HK-2 (cell line): ENCODE measurements around the gene SUPT7L.

Experiments
- DNase-seq: peaks from one replicate; pipeline ENCODE4 v3.0.0-alpha.2; 2018; ENCODE audit not compliant: unreplicated experiment

The SUPT7L gene, protein sequence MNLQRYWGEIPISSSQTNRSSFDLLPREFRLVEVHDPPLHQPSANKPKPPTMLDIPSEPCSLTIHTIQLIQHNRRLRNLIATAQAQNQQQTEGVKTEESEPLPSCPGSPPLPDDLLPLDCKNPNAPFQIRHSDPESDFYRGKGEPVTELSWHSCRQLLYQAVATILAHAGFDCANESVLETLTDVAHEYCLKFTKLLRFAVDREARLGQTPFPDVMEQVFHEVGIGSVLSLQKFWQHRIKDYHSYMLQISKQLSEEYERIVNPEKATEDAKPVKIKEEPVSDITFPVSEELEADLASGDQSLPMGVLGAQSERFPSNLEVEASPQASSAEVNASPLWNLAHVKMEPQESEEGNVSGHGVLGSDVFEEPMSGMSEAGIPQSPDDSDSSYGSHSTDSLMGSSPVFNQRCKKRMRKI

DNA sequence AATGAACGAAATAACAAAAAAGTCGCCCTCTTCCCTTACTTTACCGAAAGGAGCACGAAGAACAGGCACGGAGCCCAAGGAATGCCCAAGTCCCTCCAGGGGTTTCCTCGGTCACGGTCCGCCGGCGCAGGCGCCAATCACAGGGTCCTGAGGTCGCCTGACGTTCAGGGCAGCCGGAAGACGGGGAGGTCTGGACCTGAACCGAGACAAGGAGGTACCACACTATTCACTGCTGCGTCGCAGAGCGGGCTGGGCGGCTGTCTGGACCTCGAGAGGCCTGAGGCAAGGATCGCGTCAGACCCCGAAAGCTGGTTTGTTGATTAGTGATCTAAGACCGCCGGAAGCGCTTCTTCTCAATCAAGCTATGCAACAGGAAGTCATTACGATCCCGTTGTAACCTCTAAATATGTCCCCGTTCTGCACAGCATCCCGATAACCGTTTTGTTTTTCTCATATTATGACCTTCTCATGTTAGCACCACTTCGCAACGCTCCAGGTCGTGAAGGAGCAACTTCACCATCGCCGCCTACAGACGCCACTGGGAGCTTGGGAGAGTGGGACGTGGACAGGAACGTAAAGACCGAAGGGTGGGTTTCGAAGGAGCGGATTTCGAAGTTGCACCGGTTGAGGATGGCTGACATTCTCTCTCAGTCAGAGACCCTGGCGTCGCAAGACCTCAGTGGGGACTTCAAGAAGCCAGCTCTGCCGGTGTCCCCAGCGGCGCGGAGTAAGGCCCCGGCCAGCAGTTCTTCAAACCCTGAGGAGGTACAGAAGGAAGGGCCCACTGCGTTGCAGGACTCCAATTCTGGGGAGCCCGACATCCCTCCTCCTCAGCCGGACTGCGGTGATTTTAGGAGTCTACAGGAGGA, at the start of gene SUPT7L, which contains the start of gene SLC4A1AP:
Gene SUPT7L (minus strand): TSS at position 330 of the 869 bp plus-strand sequence. CDS start 1,422 bp downstream, outside the sequence.
Gene SLC4A1AP (plus strand): TSS at position 605 of the 869 bp plus-strand sequence. CDS start 26 bp downstream, at position 631.
- DNase-seq = peak; percentile 79

DNA sequence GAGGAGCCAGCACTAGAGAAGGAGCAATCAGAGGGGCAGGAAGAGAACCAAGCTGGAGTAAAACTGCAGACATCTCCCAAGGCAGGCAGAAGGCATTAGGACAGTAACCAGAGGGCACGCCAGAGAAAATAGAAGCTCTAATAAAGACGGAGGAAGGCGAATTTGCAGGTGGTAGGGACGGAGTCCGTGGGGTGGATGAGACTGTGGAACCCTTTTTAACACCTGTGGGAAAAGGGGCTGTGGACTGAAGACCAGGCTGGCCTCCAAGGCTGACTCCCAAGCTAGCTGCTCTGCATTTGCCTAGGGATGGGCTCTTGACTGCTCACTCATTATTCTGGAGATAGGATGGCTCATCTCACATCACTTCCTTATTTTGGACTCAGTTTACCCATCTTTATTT, 49.8 kb upstream of the SUPT7L start:
- no peak for DNase-seq

DNA sequence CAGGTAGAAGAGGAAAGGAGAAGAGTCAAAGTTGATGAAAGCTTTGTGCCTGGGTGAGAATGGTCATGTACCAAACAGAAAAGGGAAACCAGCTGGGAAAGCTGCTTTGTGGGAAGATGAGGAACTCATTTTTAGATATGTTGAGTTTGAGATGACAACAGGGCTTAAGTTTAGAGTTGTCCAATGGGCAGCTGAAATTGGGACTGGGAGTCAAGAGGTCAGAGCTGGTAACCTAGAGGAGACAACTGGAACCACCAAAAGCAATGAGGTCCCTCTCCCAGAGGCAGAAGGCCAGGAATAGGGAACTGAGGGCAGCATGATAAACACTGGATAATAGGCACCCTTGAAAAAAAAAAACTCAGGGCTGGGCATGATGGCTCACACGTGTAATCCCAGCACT, 49.1 kb upstream of the SUPT7L start:
- no peak for DNase-seq

DNA sequence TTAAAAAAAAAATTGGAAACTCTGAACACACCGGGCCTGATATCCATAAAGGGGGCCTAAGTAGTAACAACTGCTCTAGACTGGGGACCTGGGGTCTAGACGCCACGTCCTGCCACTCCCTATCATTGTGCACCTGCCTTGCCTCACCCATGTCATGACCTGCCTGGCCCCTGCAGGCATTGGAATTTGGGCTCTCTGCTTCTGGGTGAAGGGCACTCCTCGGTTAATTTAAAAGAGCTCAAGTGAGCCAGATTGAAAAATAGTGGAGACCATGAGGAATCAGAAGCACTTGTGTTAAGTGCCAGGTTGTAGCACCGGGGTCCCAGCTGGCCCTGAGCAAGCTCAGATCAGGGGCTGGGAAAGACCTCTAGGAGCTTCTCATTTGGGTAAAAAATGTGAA, 48.4 kb upstream of the SUPT7L start:
- DNase-seq = no peak

DNA sequence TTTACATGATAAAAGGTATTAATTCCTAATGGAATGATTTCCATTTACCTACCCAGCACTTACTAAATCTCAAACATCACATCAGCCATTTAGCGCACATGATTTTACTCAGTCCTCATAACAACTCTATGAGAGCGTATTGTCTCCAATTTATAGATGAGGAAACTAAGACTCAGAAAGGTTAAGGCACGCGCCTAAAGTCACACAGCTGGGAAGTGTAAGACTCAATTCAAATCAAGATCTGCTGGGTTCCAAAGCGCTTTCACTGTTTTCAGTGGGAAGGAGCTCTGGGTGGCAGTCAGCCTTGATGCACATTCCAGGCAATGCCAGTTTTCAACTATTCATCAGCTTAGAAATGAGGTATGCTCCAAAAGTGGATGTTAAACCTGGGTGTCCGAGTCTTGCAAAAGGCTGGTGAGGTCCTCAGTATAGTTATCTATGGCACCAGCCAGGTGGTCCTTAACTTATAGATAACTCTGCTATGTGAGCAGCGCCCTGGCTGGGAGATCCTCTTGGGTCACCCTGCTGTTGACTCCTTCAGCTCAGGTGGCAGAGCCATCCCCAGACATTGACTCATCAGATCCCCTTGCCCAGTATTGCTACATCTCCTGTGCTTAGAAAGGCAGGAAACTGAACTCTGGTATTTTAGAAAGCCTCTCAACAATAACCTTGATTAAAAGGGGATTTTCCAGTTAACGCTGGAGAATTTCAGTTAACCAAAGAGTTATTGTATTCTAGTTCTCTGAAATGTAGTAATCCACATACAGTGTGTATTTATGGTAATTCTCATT, 47.4 kb upstream of the SUPT7L start:
- DNase-seq = no peak

DNA sequence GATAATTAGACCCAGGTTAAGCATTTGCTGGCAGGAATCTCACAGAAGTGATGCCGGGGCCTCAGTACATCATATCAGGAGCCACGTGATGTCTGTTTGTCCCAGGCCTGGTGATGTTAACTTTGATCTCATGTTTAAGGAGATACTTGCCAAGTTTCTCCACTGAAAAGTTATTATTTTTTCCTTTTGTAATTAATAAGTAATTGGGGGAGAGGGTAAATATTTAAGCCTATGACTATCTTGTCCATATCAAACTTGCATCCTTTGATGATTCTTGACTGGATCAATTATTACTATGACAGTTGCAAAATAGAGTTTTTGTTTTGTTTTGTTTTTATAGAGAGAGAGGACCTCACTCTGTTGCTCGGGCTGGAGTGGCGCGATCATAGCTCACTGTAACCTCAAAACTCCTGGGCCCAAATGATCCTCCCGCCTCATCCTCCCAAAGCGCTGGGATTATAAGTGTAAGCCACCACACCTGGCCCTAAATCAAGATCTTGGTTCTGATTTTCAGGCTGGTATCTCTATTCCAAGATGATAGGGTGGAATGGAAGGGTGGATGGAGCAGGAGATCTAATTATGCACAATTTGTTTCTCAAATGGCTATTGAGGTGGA, 46.7 kb upstream of the SUPT7L start:
- DNase-seq = no peak

DNA sequence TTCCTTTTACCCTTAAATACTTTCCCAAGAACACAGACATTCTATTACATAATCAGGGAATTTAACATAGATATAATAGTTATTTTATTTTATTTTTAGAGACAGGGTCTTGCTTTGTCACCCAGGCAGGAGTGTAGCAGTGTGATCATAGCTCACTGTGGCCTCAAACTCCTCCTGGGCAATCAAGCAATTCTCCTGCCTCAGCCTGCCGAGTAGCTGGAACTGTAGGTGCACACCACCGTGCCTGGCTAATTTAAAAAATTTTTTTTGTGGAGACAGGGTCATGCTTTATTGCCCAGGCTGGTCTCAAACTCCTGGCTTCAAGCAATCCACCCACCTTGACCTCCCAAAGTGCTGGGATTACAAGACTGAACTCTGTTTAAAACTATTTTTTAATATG, 45.9 kb upstream of the SUPT7L start:
- no peak for DNase-seq

DNA sequence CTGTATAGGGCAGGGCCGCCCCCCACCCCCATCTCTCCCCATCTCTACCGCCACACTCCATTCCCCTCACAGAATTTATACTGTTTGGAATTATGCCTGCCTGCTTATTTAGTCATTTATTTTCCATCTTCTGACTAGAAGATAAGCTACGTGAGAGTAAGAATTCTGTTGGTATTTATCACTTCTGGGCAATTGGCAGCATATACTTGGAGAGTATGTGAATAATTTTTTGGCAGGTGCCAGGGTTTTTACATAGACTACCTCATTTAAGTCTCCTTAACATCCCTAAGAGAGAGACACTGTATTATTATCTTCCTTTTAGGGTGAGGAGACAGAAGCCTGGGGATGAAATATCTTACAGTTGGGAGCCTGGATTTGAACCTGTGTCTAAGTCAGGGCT, 45.3 kb upstream of the SUPT7L start:
- DNase-seq = no peak

DNA sequence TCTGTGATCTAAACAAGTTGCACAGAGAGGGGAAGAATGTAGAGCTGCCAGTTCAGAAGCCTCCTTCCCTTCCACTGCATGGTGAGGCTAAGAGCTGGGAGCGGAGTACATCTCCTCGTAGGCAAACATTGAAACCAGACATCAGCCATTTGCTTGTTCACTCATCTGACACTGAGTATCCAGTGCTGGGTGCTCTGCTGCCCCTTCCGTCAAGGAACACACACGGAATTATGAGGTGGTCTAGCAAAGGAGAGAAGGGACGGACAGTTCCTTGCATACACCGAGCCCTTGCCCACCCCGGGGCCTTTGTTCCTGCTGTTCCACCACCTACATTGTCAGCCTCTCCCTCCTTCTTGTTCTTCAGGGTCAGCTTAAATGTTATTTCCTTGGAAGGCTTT, 44.8 kb upstream of the SUPT7L start:
- no peak for DNase-seq

DNA sequence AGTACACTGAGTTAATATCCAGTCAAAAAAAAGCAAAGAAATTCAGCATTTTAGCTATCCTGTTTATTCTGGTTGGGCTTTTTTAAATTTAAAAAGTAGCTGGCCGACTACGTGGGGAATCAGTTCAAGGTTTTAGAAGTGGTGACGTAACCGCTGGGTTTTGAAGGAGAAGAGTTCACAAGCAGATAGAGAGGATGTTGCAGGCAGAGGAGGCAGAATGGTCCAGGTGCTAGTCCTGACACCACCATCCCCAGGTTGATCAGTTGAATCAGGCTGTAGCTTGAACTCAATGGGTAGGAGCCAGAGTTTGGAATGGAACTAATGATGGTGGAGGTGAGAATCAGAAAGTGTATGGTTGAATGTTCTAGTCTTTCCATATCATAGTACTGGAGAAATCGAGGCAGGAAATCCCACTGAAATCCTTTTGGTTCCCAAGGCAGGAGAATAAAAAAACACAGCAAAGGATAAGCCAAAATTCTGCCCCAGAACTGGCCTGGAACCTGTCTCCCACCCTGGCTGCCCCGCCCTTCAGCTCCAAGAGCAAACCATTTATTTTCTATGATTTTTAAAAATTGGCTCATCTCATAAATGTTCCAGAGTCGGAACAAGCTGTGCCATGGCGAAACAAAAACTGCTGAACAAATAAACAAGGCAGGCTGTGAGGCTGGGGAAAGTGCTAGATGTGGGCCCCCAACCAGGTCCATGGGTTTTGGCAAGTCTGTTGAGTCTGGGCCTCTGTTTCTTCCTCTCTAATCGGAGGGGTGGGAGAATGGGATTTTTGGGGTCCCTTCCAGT, 44.2 kb upstream of the SUPT7L start:
- no peak for DNase-seq

DNA sequence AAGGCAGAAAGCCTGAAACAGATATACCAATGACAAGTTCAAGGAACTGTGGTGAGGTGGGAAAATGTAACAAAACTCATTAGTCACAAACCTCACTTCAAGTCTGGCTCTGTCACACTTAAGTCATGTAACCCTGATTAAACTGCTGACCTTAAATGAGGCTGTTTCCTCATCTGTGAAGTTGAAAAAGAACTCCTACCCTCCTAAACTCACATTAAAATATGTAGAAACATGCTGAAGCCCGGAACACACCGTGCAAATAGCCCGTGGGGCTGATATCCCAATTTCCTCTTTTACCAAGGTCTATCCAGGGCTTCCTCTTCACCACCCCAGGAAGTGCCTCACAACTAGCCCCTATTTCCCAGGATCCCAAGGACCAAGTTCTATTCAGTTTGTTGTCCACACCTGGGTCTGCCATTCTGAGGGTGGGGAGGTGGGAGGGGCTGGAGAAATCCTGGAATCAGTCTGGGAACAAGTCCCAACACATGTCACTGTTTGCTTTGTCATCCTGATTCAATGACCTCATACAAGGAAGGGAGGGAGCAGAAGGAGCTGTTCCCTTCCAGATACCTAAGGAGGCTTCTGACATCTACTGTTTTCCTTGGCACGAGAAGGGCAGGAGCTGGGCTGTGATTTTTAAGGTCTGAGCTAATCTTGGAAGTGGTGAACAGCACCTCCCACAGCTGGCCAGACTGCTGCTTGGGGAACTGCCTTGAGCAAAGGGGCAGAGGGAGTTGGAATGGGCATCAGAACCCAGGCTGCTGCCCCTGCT, 42.6 kb upstream of the SUPT7L start:
- DNase-seq = peak; percentile 67

DNA sequence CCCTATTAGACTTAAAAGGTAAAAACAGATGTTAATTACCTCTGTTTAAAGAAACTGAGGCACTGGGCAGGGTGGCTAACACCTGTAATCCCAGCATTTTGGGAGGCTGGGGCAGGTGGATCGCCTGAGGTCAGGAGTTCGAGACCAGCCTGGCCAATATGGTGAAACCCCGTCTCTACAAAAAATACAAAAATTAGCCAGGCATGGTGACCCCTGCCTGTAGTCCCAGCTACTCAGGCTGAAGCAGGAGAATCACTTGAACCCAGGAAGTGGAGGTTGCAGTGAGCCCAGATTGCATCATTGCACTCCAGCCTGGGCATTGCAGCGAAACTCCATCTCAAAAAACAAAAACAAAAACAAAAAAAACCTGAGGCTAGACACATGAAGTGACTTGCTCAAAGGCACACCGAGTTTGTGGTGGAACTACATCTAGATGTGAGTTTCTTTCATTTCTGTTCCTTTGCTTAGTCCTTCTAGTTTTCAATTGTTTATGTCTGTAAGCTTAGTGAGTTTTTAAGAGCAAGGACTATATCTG, 41.0 kb upstream of the SUPT7L start:
- no peak for DNase-seq

DNA sequence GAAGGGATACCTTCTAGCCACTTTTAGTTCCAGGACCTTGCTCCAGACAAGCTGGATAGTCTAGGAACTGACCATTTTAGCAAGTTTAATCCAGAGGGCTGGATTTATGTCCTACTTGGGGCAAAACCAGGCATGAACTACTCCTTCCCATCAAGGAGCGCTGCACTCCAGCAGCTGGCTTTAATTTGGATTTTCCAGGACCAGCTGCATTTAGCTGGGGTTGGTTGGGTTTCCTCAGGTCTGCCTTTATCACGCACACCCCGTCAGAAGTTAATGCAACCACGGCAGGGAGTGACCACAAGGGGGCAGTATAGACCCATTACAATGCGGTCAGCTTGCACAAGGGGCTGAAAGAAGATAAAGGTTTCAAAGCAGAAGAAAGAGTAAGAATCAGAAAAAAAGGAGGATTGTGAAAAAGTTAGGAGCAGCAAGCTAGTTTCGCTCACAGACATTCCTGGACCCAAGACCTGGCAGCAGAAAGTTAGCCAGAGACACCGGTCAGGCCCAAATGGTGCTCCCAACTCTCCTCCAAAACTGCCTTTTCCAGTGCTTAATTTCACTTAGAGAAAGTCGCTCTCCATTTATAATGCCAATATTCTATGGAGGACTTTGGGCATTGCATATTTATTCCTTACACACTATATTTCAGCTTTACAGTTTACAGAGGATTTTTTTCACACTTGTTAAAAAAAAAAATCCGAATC, 40.4 kb upstream of the SUPT7L start:
- DNase-seq = peak; percentile 89

DNA sequence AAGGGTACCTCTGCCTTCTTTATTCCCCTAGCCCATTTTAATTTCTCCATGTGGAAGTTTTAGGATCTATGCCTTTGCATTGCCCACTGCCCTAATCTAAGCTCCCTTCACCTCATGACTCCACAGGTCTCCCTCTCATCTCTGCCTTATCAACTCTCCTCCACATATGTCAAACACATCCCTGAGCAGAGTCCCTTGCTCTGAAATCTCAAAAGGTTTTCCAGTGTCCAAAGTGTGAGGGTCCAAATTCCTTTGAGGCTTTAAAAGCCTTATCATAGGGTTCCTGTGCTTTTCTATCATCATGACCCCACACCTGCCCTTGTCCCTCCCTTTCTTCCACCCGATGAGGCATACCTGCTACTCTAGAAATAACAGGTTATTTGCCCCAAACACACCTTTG, 38.9 kb upstream of the SUPT7L start:
- DNase-seq = no peak

DNA sequence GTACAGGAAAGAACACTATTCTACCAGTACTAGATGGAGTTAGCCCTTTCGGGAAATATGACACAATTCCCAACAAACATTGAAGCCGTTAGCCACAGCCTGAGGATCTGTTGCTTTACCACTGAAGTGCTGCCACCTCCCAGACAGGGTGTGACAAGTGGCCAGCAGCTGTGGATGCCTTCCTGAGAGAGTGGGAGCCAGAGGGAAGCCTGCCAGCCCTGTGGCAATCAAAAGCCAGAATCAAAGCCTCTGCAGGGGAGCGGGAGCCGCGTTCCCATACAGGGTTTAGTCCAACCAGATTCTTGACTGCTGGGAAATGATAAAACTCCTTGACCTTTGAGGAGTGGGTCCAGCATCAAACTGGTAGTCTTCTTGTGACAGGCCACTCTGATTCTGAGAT, 38.3 kb upstream of the SUPT7L start:
- DNase-seq = no peak

DNA sequence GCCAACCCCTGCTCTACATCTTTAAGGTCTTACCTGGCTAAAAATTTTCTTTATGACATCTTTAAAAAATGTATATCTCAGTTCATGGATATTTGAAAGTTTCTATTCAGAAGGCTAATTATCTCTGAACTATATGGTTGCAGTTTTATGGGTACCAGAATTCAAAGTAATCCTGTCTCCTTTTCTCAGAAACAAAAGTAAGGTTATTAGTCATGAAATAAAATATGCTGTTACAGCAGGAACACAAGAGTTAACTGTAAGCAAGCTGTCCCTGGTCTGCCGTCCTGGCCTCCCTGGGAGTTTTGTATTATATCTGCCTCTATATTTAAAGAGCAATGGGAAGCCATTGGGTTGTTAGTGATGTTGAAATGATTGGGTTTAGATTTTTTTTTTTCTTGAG, 34.2 kb upstream of the SUPT7L start:
- no peak for DNase-seq

DNA sequence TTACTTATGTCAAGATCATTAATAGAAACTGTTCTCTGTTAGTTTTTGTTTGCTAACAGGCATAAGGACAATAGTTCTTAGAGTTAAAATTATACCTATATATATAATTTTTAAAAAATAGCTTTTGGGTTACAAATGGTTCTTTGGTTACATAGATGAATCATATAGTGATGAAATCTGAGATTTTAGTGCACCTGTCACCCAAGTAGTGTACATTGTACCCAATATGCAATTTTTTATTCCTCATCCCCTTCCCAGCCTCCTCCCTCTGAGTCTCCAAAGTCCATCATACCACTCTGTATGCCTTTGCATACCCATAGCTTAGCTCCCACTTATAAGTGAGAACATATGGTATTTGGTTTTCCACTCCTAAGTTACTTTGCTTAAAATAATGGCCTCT, 26.6 kb upstream of the SUPT7L start:
- DNase-seq = no peak

DNA sequence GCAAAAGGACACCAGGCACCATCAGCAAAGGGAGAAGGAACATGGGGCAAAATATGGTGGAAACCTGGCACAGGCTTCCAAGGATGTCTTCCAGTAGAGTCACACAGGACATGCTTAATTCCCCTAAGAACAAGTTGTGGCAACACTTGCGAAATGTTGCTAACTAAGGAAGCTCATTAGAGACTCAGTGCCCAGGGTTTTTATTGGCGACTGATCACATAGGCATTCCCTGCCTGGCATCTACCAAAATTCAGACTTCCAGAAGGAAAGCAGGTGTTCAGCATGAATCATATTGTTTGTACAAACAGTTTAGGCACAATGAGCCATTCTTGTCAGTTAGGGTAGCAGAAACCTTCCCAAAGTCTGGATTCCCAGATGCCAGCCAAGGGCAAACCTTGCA, 26.0 kb upstream of the SUPT7L start:
- DNase-seq = no peak

DNA sequence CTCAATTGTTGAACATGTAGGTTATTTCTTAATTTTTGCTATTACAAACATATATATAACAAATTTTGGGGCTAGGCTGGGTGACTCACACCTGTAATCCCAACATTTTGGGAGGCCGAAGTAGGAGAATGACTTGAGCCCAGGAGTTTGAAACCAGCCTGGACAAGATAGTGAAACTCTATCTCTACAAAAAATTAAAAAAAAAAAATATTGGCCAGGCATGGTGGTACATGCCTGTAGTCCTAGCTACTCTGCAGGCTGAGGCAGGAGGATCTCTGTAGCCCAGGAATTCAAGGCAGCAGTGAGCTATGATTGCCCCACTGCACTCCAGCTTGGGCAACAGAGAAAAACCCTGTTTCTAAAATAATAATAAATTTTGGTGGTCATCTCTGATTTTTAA, 23.8 kb upstream of the SUPT7L start:
- no peak for DNase-seq
